BE2C (cell line): Measurements from ENCODE around the gene SH2D7. TPM values are rescaled to one million over a fixed set of nuclear protein-coding genes. Genes with fewer than 3 reads are reported as not detected.

Experiments
- DNase-seq: peaks from one replicate; pipeline ENCODE4 v3.0.0-alpha.2; 2020
- H3K27me3 ChIP-seq: fragments of 250-450 bp; sonication (Bioruptor Pico); 2 replicates; pipeline ENCODE4 v1.5.1; 2020; ENCODE audit warnings: mild to moderate bottlenecking
- H3K36me3 ChIP-seq: fragments of 250-450 bp; sonication (Bioruptor Pico); 2 replicates; pipeline ENCODE4 v1.5.1; 2020; ENCODE audit warnings: mild to moderate bottlenecking
- H3K4me1 ChIP-seq: fragments of 250-450 bp; sonication (Bioruptor Pico); 2 replicates; pipeline ENCODE4 v1.5.1; 2020
- H3K4me3 ChIP-seq: 2 replicates; pipeline ENCODE4 v1.5.1; 2011; ENCODE audit warnings: low read depth, low read length
- H3K9me3 ChIP-seq: fragments of 250-450 bp; sonication (Bioruptor Pico); 2 replicates; pipeline ENCODE4 v1.5.1; 2020
- polyA plus RNA-seq: library from polyadenylated mRNA; unstranded; fragments of >200 nt; gene quantifications from one replicate; pipeline ENCODE4 v1.2.1, GENCODE V29; 2012; ENCODE audit warnings: low read depth, missing spikeins; ENCODE audit not compliant: insufficient read length, insufficient read depth
- TF ChIP-seq, protein P1 (sequence below): IDR thresholded peaks from 2 replicates; pipeline ENCODE4 v1.5.1; 2012; ENCODE audit warnings: mild to moderate bottlenecking, low read depth, low read length

SH2D7 gene
- not detected for polyA plus RNA-seq

- H3K4me1 ChIP-seq: no peaks in the 10 kb centered on the region
- TF ChIP-seq, protein P1, sequence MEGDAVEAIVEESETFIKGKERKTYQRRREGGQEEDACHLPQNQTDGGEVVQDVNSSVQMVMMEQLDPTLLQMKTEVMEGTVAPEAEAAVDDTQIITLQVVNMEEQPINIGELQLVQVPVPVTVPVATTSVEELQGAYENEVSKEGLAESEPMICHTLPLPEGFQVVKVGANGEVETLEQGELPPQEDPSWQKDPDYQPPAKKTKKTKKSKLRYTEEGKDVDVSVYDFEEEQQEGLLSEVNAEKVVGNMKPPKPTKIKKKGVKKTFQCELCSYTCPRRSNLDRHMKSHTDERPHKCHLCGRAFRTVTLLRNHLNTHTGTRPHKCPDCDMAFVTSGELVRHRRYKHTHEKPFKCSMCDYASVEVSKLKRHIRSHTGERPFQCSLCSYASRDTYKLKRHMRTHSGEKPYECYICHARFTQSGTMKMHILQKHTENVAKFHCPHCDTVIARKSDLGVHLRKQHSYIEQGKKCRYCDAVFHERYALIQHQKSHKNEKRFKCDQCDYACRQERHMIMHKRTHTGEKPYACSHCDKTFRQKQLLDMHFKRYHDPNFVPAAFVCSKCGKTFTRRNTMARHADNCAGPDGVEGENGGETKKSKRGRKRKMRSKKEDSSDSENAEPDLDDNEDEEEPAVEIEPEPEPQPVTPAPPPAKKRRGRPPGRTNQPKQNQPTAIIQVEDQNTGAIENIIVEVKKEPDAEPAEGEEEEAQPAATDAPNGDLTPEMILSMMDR: no peak
- no peaks in the 10 kb centered on the region for H3K36me3 ChIP-seq
- DNase-seq: peak; percentile 35
- H3K27me3 ChIP-seq: no peaks in the 10 kb centered on the region
- H3K9me3 ChIP-seq: no peaks in the 10 kb centered on the region
- no peak within 1 kb of the TSS for H3K4me3 ChIP-seq
Observed at GRCh38 chr15:78092261-78093041, at the start of gene SH2D7. Gene SH2D7, plus strand, starts transcription at chr15:78092561. Its CDS starts 24 bp downstream, at chr15:78092585.

DNA sequence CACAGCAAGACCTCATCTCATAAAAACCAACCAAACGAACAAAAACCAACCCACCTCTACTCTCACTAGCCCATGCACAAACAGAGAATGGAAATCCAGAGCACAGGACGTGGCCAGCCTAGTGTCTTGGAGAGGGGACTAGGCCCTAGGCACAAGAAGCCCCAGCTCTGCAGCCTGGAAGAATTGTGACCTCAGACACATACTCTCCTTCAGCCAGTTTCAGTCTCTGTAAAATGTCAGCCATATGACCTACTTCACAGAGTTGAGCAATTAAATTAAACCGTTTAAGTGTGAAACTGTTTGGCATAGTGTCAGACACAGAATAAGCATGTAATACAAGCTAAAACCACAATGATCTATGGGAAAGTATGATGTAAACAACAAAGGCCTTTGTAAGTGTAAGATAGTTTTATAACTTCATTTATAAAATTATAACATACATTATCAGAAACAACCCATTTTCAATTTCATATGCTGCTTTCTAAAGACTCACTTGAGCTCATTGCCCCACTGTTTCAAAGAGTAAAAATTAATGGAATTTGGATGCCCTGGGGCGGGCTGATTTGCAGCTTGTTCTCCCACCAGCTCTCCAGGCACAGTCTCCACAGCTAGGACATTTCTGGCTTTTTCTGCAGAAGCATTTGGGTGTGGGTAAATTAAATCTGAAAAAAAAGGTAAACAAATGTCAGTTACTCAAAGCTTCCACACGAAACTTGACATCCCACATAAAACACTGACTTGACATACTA lies 47.8 kb upstream of the SH2D7 start:
- H3K4me1 ChIP-seq: no peaks in the 10 kb centered on the region; the same call in 1 of the 2 replicates
- H3K9me3 ChIP-seq: no peaks in the 10 kb centered on the region
- H3K36me3 ChIP-seq: peaks cover 5% of the 10 kb centered on the region; the same call in 1 of the 2 replicates
- no peak for DNase-seq
- no peak overlapping the region for H3K4me3 ChIP-seq
- TF ChIP-seq, protein P1: no peak
- no peaks in the 10 kb centered on the region for H3K27me3 ChIP-seq

GRCh38 chr15:78045189-78045588 lies 47.2 kb upstream of the SH2D7 start:
- no peak for DNase-seq
- Histone ChIP-seq H3K9me3 (no peaks in the 10 kb centered on the region), H3K4me1 (no peaks in the 10 kb centered on the region; the same call in 1 of the 2 replicates), H3K27me3 (no peaks in the 10 kb centered on the region), H3K4me3 (no peak overlapping the region), H3K36me3 (peaks cover 8% of the 10 kb centered on the region; the same call in 1 of the 2 replicates)
- TF ChIP-seq, protein P1: no peak

- no peaks in the 10 kb centered on the region for H3K9me3 ChIP-seq
- no peak overlapping the region for H3K4me3 ChIP-seq
- TF ChIP-seq, protein P1: no peak
- H3K27me3 ChIP-seq: no peaks in the 10 kb centered on the region
- no peaks in the 10 kb centered on the region; the same call in 1 of the 2 replicates for H3K4me1 ChIP-seq
- H3K36me3 ChIP-seq: peaks cover 9% of the 10 kb centered on the region; the same call in 1 of the 2 replicates
- DNase-seq: no peak
Observed at GRCh38 chr15:78046796-78047341, 45.5 kb upstream of the SH2D7 start.

- no peaks in the 10 kb centered on the region for H3K27me3 ChIP-seq
- no peaks in the 10 kb centered on the region; the same call in none of the 2 replicates for H3K4me1 ChIP-seq
- peaks cover 9% of the 10 kb centered on the region; the same call in 1 of the 2 replicates for H3K36me3 ChIP-seq
- TF ChIP-seq, protein P1: no peak
- H3K4me3 ChIP-seq: no peak overlapping the region
- no peak for DNase-seq
- no peaks in the 10 kb centered on the region for H3K9me3 ChIP-seq
Observed at GRCh38 chr15:78047761-78048627, 44.4 kb upstream of the SH2D7 start.
